ENCODE data around the gene ZNF366. TPM values are rescaled to one million over a fixed set of nuclear protein-coding genes. Genes with fewer than 3 reads are reported as not detected.
A peak's percentile ranks its signal among the peaks of the same experiment; 100 is the strongest.

Gene ZNF366
- total and polyA plus RNA-seq, 9 donors: 0.83 to 3.5 (median 1.6) TPM

- Histone ChIP-seq H3K4me3 (no peak overlapping the region), H3K36me3 (no peaks in the 10 kb centered on the region), H3K27me3 (no peaks in the 10 kb centered on the region), H3K4me1 (ENCODE audit: insufficient read depth) (peaks cover 23% of the 10 kb centered on the region), H3K27ac (no peak overlapping the region), H3K9me3 (no peaks in the 10 kb centered on the region)
- no peak for TF ChIP-seq EP300 (IDR thresholded peaks at IDR 0.05)
- TF ChIP-seq POLR2A (IDR thresholded peaks at IDR 0.05): no peak
- no peak for TF ChIP-seq CTCF (IDR thresholded peaks at IDR 0.05)
- 83 to 96% (median 96%) methylated on average over 2 of the region's 2 CpGs for WGBS, 3 donors
- intact Hi-C loops (cut with DNase I): loop anchor here in 1 of 4 donors (5.0 kb wide), 1 partner anchor 102 kb away; no protein-coding TSS in a partner anchor
- DNase-seq: no peak
Observed at GRCh38 chr5:72454996-72455395, 52.2 kb downstream of the ZNF366 start.

DNA sequence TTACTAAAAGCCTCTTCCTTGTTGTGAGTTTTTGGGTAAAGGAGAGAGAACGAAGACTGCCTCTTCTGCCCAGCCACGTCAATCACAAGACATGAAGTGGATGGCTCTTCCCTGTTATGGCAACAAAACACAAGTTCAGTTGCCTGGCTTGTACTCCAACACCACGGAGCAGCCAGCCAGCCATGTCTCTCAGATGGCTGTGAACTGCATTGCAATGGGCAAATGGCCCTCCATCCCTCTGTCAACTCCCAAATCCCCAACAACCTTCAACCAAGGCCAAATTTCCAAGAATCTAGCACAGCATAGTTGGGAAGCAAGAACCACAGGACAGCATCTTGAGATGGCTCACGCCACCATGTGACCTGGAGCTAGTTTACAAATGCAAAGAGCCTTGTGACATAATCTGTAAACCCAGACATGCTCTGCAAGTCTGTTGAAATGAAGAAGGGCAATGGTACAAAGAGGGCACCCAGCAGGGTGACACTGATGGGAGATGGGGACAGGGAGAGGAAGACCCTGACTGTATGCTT lies 53.9 kb downstream of the ZNF366 start:
- H3K9me3 ChIP-seq: no peaks in the 10 kb centered on the region
- no peaks in the 10 kb centered on the region for H3K27me3 ChIP-seq
- TF ChIP-seq CTCF (IDR thresholded peaks at IDR 0.05) (no peak), POLR2A (IDR thresholded peaks at IDR 0.05) (no peak), EP300 (IDR thresholded peaks at IDR 0.05) (no peak)
- intact Hi-C loops (cut with DNase I): no loop called here
- no peak for DNase-seq
- H3K27ac ChIP-seq: peak overlapping the region in 1 of 2 donors; percentile 90
- no peaks in the 10 kb centered on the region for H3K36me3 ChIP-seq
- H3K4me1 ChIP-seq (ENCODE audit: insufficient read depth): peaks cover 20% of the 10 kb centered on the region
- no peak overlapping the region for H3K4me3 ChIP-seq
- 48 to 56% (median 50%) methylated on average over 4 of the region's 4 CpGs for WGBS, 3 donors

GRCh38 chr5:72452515-72453245 lies 54.5 kb downstream of the ZNF366 start:
- peak; percentile 64 for TF ChIP-seq EP300 (IDR thresholded peaks at IDR 0.05)
- no peak for TF ChIP-seq CTCF (IDR thresholded peaks at IDR 0.05)
- peak overlapping the region; percentile 66 to 90 for H3K27ac ChIP-seq
- no peaks in the 10 kb centered on the region for H3K27me3 ChIP-seq
- H3K4me1 ChIP-seq (ENCODE audit: insufficient read depth): peaks cover 20% of the 10 kb centered on the region
- WGBS, 3 donors: 1 to 4% (median 3%) methylated on average over 9 of the region's 9 CpGs
- DNase-seq: peak; percentile 66 to 80 (median 77)
- intact Hi-C loops (cut with DNase I): no loop called here
- H3K36me3 ChIP-seq: no peaks in the 10 kb centered on the region
- no peaks in the 10 kb centered on the region for H3K9me3 ChIP-seq
- no peak overlapping the region for H3K4me3 ChIP-seq

- H3K4me1 ChIP-seq (ENCODE audit: insufficient read depth): peaks cover 20% of the 10 kb centered on the region
- H3K27me3 ChIP-seq: no peaks in the 10 kb centered on the region
- DNase-seq: peak; percentile 55 to 76 (median 68)
- whole genome bisulfite sequencing, 3 donors: 8 to 12% (median 9%) methylated on average over 13 of the region's 13 CpGs
- no peak for TF ChIP-seq EP300 (IDR thresholded peaks at IDR 0.05)
- TF ChIP-seq CTCF (IDR thresholded peaks at IDR 0.05): no peak
- TF ChIP-seq POLR2A (IDR thresholded peaks at IDR 0.05): no peak
- H3K36me3 ChIP-seq: no peaks in the 10 kb centered on the region
- peak overlapping the region; percentile 66 to 90 for H3K27ac ChIP-seq
- no peak overlapping the region for H3K4me3 ChIP-seq
- intact Hi-C loops (cut with DNase I): no loop called here
- H3K9me3 ChIP-seq: no peaks in the 10 kb centered on the region
Observed at GRCh38 chr5:72451741-72452505, 55.3 kb downstream of the ZNF366 start.

Measured in ovary (tissue), 9 donors.